Activated CD8-positive, alpha-beta T cell treated with anti-CD3 and anti-CD28 coated beads, Interleukin-2, amount 10 ng/mL, durations not matched to agents 7 days and 5 days (primary cell): ENCODE measurements around the gene COL4A1. TPM values are rescaled to one million over a fixed set of nuclear protein-coding genes. Genes with fewer than 3 reads are reported as not detected.

Experiments
- ATAC-seq: fragments of 150-1000 bp; cut with Tn5 transposase; one replicate; pipeline ENCODE4 v1.10.0; 2021; ENCODE audit warnings: moderate library complexity
- CTCF ChIA-PET: fragments of 350-600 bp; sonication (Branson Sonifier 250); formaldehyde crosslinking; loops from one replicate; lab custom pipeline; 2021; ENCODE audit warnings: antibody characterized with exemption; lab: Charles Lee
- POLR2A ChIA-PET: fragments of 350-600 bp; sonication (Branson Sonifier 250); formaldehyde crosslinking; loops from one replicate; lab custom pipeline; 2021; ENCODE audit warnings: antibody characterized with exemption; lab: Charles Lee
- DNase-seq: peaks from one replicate; pipeline ENCODE4 v3.0.0-alpha.2; 2020
- H3K27ac Mint-ChIP-seq: one replicate; pipeline ENCODE4 v1.8.0; 2021; ENCODE audit warnings: mild to moderate bottlenecking, mixed read lengths
- H3K27me3 Mint-ChIP-seq: one replicate; pipeline ENCODE4 v1.8.0; 2021; ENCODE audit warnings: low read depth, mixed read lengths
- H3K36me3 Mint-ChIP-seq: one replicate; pipeline ENCODE4 v1.8.0; 2021; ENCODE audit warnings: low read depth, mixed read lengths
- H3K4me1 Mint-ChIP-seq: one replicate; pipeline ENCODE4 v1.8.0; 2021; ENCODE audit warnings: low read depth, mixed read lengths
- H3K4me3 Mint-ChIP-seq: one replicate; pipeline ENCODE4 v1.8.0; 2021; ENCODE audit warnings: mild to moderate bottlenecking, mixed read lengths
- H3K9me3 Mint-ChIP-seq: one replicate; pipeline ENCODE4 v1.8.0; 2022; ENCODE audit warnings: mixed read lengths; ENCODE audit not compliant: insufficient read depth
- total RNA-seq, 2 experiments: library from RNA; stranded (reverse); gene quantifications; one replicate each; pipeline ENCODE4 v1.2.3, GENCODE V29; 2021

Gene COL4A1
- total RNA-seq, 2 experiments from 2014 or later = not detected

DNA sequence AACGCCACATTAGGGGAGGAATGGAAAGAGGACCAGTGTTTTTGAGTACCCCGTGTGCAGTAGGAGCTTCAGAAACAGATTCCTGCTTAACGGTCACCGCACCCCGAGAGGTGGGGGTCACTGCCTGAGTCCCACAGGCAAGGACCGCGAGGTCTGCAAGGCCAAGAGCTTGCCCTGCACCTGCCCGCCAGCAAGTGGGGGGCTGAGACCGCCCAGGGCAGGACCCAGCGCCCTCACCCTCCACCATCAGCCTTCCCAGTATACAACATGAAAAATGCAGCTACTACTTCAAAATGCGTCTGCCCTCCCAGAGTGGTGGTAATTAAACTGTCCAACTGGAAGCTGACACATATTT, 44.9 kb downstream of the COL4A1 start:
- ChIA-PET CTCF (no interaction called here), POLR2A (no interaction called here)
- DNase-seq (no peak), ATAC-seq (no peak)
- no peak overlapping the region for H3K4me3 Mint-ChIP-seq
- H3K36me3 Mint-ChIP-seq = no peaks in the 10 kb centered on the region
- H3K27ac Mint-ChIP-seq = no peak overlapping the region
- peaks cover 21% of the 10 kb centered on the region for H3K27me3 Mint-ChIP-seq
- H3K4me1 Mint-ChIP-seq = no peaks in the 10 kb centered on the region
- no peaks in the 10 kb centered on the region for H3K9me3 Mint-ChIP-seq

DNA sequence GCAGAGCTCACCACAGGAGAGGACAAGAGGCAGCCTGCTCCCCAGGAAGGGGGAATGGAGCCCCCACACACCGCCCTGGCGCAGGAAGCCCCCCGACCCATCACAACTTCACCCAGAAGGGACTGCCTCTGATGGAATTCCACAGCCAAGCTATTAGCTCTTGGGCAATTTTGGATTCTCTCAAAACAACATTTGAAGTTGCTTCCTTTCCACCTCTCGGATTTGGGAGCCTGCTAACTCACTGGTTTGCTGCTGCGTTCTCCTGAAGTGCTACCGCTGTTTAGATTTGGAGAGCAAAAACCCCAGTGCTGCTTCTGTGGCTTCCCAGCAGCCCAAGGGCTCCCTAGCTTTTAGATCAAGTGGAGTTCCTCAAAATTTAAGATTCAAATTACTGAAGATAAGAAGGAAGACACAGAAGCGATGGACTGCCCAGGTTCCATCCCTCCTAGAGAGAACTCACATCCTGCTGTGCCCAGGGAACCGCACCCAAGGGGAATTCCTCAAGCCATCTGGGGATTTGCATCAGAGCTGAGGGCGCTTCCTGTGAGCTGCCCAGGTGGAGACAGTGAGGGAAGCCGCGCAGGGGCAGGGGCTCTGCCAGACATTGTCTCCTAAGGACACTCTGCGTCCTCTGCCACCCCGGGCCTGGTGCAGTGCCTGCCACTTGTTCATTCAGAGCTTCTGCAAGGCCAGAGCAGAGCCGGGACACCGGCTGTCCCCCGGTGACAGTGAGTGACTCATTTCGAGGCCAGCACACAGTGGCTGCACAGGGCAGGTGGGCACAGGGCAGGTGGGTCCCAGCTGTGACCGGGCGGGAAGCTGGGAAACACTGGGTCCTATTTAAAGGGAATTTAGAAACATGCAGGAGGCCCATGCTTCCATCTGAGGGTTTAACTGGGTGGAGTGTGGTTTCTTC, 45.5 kb downstream of the COL4A1 start:
- H3K27ac Mint-ChIP-seq = no peak overlapping the region
- H3K4me1 Mint-ChIP-seq = no peaks in the 10 kb centered on the region
- ATAC-seq (no peak), DNase-seq (no peak)
- POLR2A ChIA-PET = no interaction called here
- CTCF ChIA-PET = no interaction called here
- H3K27me3 Mint-ChIP-seq = peaks cover 21% of the 10 kb centered on the region
- no peaks in the 10 kb centered on the region for H3K9me3 Mint-ChIP-seq
- no peaks in the 10 kb centered on the region for H3K36me3 Mint-ChIP-seq
- H3K4me3 Mint-ChIP-seq = no peak overlapping the region

DNA sequence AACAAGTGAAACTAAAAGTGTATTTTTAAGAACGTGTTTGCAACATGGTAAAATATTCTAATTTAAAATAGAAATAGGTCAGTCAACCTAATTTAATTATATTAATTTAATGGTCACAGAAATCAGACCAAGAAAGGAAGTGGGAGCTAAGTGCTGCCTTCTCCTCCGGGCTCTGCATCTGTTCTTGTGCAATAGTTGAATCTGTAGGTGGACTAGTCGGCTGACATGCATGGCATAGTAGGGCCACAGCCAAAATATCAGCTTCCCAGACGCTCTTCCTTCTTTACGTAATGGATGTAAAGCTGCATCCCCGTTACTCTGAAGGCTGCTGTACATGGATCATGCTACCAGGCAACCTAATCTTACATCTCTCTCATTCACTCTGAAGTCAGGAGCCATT, 47.3 kb downstream of the COL4A1 start:
- H3K27me3 Mint-ChIP-seq = peaks cover 16% of the 10 kb centered on the region
- H3K4me1 Mint-ChIP-seq = no peaks in the 10 kb centered on the region
- ChIA-PET POLR2A (no interaction called here), CTCF (no interaction called here)
- no peak overlapping the region for H3K4me3 Mint-ChIP-seq
- peaks cover 5% of the 10 kb centered on the region for H3K9me3 Mint-ChIP-seq
- DNase-seq (no peak), ATAC-seq (no peak)
- H3K27ac Mint-ChIP-seq = no peak overlapping the region
- H3K36me3 Mint-ChIP-seq = no peaks in the 10 kb centered on the region

DNA sequence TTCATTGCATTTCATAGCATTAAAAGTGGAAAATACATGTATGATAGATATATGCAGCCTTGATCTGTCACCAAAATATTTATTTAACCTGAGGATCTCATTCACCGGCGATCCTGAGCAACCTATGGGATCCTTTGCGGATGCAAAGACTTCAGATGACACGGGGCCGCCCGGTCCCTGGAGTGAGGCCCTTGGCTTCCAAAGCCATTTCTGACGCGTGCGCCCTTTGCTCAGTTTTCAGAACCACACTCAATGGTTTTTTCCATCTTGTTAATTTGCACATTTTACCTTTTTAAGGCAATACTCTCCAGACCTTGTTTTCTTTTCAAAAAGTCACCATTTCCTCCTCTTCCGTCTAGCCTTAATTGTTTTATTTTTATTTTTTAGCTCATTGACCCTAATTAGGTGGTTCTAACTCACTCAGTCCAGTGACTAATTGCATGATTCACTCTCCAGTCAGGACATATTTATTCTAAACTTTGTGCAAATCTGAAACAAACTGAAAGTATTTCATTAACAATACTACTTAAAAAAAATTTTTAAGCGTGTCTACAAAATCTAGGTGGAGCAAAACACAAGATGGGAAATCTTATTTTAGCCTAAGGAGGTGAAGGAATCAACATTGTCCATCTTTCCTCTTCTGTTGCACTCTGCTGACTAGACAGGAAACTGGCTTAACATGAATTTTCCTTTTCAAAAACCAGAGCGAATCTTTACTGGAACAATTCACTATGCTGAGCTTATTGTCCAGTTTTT, 47.9 kb downstream of the COL4A1 start:
- DNase-seq (no peak), ATAC-seq (no peak)
- no peak overlapping the region for H3K4me3 Mint-ChIP-seq
- POLR2A ChIA-PET = no interaction called here
- H3K36me3 Mint-ChIP-seq = no peaks in the 10 kb centered on the region
- H3K4me1 Mint-ChIP-seq = no peaks in the 10 kb centered on the region
- CTCF ChIA-PET = no interaction called here
- H3K9me3 Mint-ChIP-seq = peaks cover 5% of the 10 kb centered on the region
- peaks cover 14% of the 10 kb centered on the region for H3K27me3 Mint-ChIP-seq
- no peak overlapping the region for H3K27ac Mint-ChIP-seq

DNA sequence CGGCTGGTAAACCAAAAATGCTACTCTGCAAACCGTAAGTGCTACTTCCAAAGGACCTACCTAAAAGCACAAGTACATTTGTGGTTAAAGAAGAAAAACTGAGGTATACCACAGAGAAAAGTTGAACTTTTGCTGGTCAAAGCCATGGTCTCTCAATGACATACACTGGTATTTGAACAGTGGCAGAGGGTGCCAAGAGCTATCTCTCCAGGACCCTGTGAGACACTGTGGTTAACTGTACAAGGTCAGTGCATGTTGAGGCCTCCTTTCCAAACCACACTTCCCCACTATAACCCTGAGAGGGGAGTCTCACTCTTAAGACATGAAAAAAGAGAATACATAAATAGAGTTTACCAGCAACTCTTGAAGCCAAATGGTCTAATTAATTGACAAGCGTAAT, 49.5 kb downstream of the COL4A1 start:
- POLR2A ChIA-PET = no interaction called here

DNA sequence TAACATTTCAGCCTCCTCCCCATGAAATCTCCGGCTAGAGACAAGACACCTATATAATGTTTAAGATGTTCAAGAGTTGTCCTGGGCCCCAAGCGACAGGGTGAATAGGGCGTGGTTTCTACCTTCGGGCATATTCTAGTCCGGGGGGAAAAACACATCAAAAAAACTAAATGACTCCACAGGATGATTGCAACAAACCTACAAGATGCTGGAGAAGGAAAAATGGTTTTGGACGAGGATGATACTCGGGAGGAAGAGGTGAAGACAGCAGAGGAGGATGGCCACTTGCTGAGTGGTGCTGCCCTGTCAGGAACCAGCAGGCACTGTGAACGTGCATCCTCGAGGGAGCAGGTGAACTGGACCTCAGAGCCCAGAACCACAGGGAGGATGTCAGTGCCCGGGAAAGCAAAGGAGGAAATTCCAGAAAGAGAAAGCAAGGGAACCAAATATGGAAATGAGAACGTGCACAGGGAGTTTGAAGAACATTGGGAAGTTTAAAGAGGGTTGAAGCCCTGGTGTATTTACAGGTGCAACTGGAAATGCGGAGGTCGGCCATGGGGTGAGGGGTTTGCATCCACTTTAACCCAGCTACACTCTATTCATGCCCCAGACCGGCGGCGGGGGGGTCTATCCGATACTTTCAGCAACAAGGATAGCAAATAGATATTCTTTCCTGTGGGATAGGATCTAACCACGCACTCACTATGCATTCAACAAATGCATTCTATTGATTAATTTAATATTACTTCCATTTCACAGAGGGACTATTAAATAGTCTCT, 50.6 kb downstream of the COL4A1 start:
- H3K27me3 Mint-ChIP-seq = no peaks in the 10 kb centered on the region
- H3K27ac Mint-ChIP-seq = no peak overlapping the region
- CTCF ChIA-PET = no interaction called here
- POLR2A ChIA-PET = no interaction called here
- no peaks in the 10 kb centered on the region for H3K4me1 Mint-ChIP-seq
- H3K4me3 Mint-ChIP-seq = no peak overlapping the region
- DNase-seq = no peak
- ATAC-seq = no peak
- peaks cover 5% of the 10 kb centered on the region for H3K9me3 Mint-ChIP-seq
- no peaks in the 10 kb centered on the region for H3K36me3 Mint-ChIP-seq

More for the DNA sequence above, 49.5 kb downstream of the COL4A1 start:
- no peak for ATAC-seq
- Mint-ChIP-seq H3K4me3 (no peak overlapping the region), H3K4me1 (no peaks in the 10 kb centered on the region), H3K27ac (no peak overlapping the region), H3K36me3 (no peaks in the 10 kb centered on the region), H3K27me3 (peaks cover 3% of the 10 kb centered on the region), H3K9me3 (peaks cover 5% of the 10 kb centered on the region)
- CTCF ChIA-PET = no interaction called here
- DNase-seq = no peak

DNA sequence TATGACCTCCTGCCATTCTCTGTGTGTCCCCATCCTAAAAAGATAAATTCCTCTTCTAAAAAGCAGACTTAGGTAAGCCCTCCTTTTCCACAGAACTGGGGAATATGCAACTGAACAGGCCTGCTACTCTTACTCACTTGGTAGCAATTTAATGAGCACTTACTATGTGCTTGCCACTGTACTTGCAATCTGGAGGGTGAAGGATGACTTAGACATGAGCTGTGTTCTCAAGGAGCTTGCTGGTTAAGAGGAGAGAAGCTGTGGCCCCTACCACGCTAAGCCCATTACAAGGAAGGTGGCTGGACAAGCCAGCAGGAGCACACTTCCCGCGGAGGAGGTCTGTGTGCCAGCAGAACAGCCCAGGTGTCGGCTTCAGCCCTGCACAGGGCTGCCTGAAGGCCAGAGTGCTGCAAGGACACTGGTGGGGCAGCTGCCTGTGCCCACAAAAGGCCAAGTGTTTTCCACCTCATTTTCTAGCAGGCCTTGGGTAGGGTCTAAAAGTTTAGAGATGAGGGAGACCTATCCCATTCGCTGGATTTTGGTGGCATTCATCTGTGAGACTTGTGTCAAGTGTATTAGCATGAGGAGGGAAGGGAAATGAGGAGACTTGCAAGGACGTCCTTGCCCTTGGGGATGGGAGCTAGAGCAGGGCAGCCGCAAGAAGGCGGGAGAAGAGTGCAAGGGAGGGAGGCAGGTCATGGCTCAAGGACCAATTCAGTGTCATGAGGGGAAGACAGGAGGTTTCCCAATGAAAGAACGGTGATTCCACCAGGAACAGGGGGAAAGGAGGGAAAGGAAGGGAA, 52.0 kb downstream of the COL4A1 start:
- POLR2A ChIA-PET = no interaction called here
- DNase-seq (no peak), ATAC-seq (no peak)
- no peaks in the 10 kb centered on the region for H3K27me3 Mint-ChIP-seq
- CTCF ChIA-PET = interaction anchor here (0.9 kb wide), 1 partner anchor 467 kb away, joined by 3 read pairs; no protein-coding TSS in a partner anchor
- H3K4me1 Mint-ChIP-seq = no peaks in the 10 kb centered on the region
- peak overlapping the region; percentile 75 for H3K27ac Mint-ChIP-seq
- no peak overlapping the region for H3K4me3 Mint-ChIP-seq
- no peaks in the 10 kb centered on the region for H3K36me3 Mint-ChIP-seq
- H3K9me3 Mint-ChIP-seq = peaks cover 5% of the 10 kb centered on the region

DNA sequence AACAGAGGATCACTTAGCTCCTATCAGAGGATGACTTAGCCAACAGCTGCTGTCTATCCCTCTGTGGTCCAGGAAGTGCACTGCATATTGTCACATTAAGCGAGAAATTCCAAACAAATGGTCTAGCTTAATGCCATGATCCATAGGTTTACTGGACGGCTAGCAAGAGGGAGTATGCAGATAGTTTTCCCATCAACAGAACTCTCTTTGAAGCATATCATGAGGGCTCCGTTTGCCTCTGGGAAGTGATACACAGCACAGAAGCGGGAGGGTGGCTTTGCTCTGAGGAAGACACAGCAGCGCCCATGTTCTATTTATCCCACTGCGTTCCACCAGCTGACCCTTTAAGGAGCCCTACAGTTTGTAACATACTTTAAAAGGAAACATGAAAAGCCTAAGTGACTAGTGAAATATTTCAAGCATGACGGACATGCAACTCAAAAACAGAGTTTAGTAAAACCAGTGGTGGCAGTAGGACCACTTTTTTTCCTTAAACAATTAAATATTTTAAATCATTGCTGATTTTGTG, 52.7 kb downstream of the COL4A1 start:
- Mint-ChIP-seq H3K4me3 (no peak overlapping the region), H3K9me3 (peaks cover 5% of the 10 kb centered on the region), H3K27me3 (no peaks in the 10 kb centered on the region), H3K27ac (no peak overlapping the region), H3K4me1 (no peaks in the 10 kb centered on the region), H3K36me3 (no peaks in the 10 kb centered on the region)
- POLR2A ChIA-PET = no interaction called here
- ATAC-seq (no peak), DNase-seq (no peak)
- CTCF ChIA-PET = interaction anchor here (0.9 kb wide), 1 partner anchor 468 kb away, joined by 3 read pairs; no protein-coding TSS in a partner anchor

DNA sequence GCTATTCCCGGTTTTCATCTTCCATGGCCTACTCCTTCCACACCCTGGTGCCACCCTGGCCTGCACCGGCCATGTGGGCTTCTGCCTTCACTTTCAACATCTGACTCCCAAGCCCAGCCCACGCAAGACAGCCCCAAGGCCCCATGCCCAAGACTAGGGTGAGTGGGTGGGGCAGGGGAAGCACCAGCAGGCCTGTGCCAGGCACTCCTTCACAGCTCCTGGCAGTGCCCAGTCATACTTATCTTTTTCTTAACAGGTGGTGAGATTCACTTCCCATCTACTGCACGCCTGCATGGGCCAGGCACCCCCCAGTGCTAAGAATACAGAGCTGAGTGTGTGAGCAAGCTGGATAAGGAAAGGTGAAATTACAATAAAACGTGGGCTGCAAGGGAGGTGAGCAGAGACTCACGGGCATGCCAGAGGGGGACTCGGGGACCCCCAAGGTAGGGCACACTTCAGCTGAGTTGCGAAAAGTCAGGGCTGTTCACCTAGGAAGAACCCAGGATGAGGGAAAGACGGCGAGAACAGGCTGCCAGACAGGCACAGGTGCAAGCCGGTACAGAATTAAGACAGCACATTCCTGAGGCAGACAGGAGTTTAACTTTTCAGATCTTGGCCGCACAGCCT, 55.7 kb downstream of the COL4A1 start:
- no peak overlapping the region for H3K27ac Mint-ChIP-seq
- H3K36me3 Mint-ChIP-seq = no peaks in the 10 kb centered on the region
- H3K9me3 Mint-ChIP-seq = peaks cover 5% of the 10 kb centered on the region
- POLR2A ChIA-PET = no interaction called here
- DNase-seq = no peak
- no peaks in the 10 kb centered on the region for H3K4me1 Mint-ChIP-seq
- no peak overlapping the region for H3K4me3 Mint-ChIP-seq
- H3K27me3 Mint-ChIP-seq = no peaks in the 10 kb centered on the region
- CTCF ChIA-PET = no interaction called here
- no peak for ATAC-seq

DNA sequence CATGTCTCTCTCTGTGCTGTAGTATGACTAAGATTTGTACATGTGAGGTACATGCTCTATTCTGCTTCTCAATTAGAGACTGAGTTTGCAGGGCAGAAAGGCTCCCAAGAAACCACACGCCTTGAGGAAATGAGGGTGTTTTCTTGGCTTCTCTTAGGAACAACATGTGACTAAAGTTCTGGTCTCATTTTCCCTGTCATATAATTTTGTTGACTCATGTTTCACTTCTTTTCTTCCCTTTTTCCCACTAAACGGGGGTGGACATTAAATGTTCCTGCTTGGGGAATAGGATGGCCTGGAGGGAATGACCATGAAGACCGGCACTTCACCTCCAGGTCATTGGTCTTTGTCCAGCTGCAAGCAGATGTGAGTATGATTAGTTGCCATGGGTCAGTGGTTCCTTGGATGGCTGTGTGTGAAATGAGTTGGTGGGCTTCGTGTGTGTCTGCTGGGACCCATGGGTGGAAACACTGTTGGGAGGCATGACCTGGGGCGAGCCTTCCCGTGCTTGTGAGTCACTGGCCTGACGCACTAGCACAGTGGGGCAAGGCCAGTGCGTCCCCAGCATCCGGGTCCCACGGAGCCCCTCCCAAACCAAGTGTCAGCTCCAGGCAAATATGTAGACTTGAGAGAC, 56.6 kb downstream of the COL4A1 start:
- CTCF ChIA-PET = interaction anchor here (0.7 kb wide), 1 partner anchor 13 kb away, joined by 3 read pairs; no protein-coding TSS in a partner anchor
- POLR2A ChIA-PET = no interaction called here
- DNase-seq (no peak), ATAC-seq (no peak)
- no peaks in the 10 kb centered on the region for H3K36me3 Mint-ChIP-seq
- no peak overlapping the region for H3K4me3 Mint-ChIP-seq
- no peaks in the 10 kb centered on the region for H3K27me3 Mint-ChIP-seq
- H3K27ac Mint-ChIP-seq = no peak overlapping the region
- H3K9me3 Mint-ChIP-seq = peaks cover 5% of the 10 kb centered on the region
- H3K4me1 Mint-ChIP-seq = no peaks in the 10 kb centered on the region
